HEK293 (cell line): Measurements from ENCODE around the gene BCAS3.

Source experiments
- MEIS1 ChIP-seq: sonication (generic); formaldehyde crosslinking; IDR thresholded peaks from 2 replicates; pipeline ENCODE4 v1.8.1; 2022; ENCODE audit warnings: missing genetic modification reagents, mild to moderate bottlenecking, borderline replicate concordance
- TCF7L2 ChIP-seq: IDR thresholded peaks from 2 replicates; pipeline ENCODE4 v1.6.1; 2011; ENCODE audit warnings: low read depth, mild to moderate bottlenecking, inconsistent platforms, low read length, moderate library complexity, borderline replicate concordance
- YY1 ChIP-seq: fragments of 450-650 bp; formaldehyde crosslinking; IDR thresholded peaks from 2 replicates; pipeline ENCODE4 v1.5.1; 2018; ENCODE audit warnings: missing biosample characterization, missing genetic modification characterization
- ZBTB17 ChIP-seq: fragments of 450-650 bp; formaldehyde crosslinking; IDR thresholded peaks from 2 replicates; pipeline ENCODE4 v1.5.1; 2016; ENCODE audit warnings: missing biosample characterization, missing genetic modification characterization
- ZBTB26 ChIP-seq: fragments of 450-650 bp; formaldehyde crosslinking; optimal IDR thresholded peaks from 2 replicates; pipeline ENCODE3; 2016; ENCODE audit warnings: missing biosample characterization, mild to moderate bottlenecking, missing genetic modification characterization
- ZFP37 ChIP-seq: fragments of 450-650 bp; formaldehyde crosslinking; IDR thresholded peaks from 2 replicates; pipeline ENCODE4 v1.5.1; 2016; ENCODE audit warnings: missing biosample characterization, missing genetic modification characterization
- ZFP41 ChIP-seq: fragments of 450-650 bp; formaldehyde crosslinking; IDR thresholded peaks from 2 replicates; pipeline ENCODE4 v1.5.1; 2016; ENCODE audit warnings: missing biosample characterization, missing genetic modification characterization, borderline replicate concordance
- ZNF121 ChIP-seq: fragments of 450-650 bp; formaldehyde crosslinking; IDR thresholded peaks from 2 replicates; pipeline ENCODE4 v1.5.1; 2016; ENCODE audit warnings: missing biosample characterization, missing genetic modification characterization
- TF ChIP-seq, protein P1 (sequence below): fragments of 450-650 bp; formaldehyde crosslinking; IDR thresholded peaks from 2 replicates; pipeline ENCODE4 v1.5.1; 2016; ENCODE audit warnings: missing biosample characterization, missing genetic modification characterization

- TF ChIP-seq ZFP37 (tag by site-specific recombination) (no peak), ZFP41 (tag by site-specific recombination) (no peak), TCF7L2 (no peak), MEIS1 (CRISPR knock-in tag) (no peak), ZBTB17 (tag by site-specific recombination) (no peak), ZBTB26 (no peak), YY1 (no peak), ZNF121 (tag by site-specific recombination) (no peak)
- TF ChIP-seq, protein P1, sequence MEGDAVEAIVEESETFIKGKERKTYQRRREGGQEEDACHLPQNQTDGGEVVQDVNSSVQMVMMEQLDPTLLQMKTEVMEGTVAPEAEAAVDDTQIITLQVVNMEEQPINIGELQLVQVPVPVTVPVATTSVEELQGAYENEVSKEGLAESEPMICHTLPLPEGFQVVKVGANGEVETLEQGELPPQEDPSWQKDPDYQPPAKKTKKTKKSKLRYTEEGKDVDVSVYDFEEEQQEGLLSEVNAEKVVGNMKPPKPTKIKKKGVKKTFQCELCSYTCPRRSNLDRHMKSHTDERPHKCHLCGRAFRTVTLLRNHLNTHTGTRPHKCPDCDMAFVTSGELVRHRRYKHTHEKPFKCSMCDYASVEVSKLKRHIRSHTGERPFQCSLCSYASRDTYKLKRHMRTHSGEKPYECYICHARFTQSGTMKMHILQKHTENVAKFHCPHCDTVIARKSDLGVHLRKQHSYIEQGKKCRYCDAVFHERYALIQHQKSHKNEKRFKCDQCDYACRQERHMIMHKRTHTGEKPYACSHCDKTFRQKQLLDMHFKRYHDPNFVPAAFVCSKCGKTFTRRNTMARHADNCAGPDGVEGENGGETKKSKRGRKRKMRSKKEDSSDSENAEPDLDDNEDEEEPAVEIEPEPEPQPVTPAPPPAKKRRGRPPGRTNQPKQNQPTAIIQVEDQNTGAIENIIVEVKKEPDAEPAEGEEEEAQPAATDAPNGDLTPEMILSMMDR (tag by site-specific recombination) = no peak
These were observed 154.5 kb downstream of the BCAS3 start for GRCh38 chr17:60832151-60832585.
